Colonic mucosa (tissue), 4 donors: ENCODE data around the gene ATP5PD. TPM values are rescaled to one million over a fixed set of nuclear protein-coding genes. Genes with fewer than 3 reads are reported as not detected.

Experiments used
- DNase-seq: peaks from one replicate; pipeline ENCODE4 v3.0.0-alpha.2; 2020
- H3K27ac ChIP-seq: fragments of 200-600 bp; one replicate; pipeline ENCODE4 v1.8.0; 2021
- H3K27me3 ChIP-seq: fragments of 200-600 bp; one replicate; pipeline ENCODE4 v1.8.0; 2021
- H3K36me3 ChIP-seq: fragments of 200-600 bp; one replicate; pipeline ENCODE4 v1.8.0; 2021
- H3K4me1 ChIP-seq: fragments of 200-600 bp; one replicate; pipeline ENCODE4 v1.8.0; 2021; ENCODE audit warnings: mild to moderate bottlenecking
- H3K4me3 ChIP-seq: fragments of 200-600 bp; one replicate; pipeline ENCODE4 v1.8.0; 2021
- H3K9ac ChIP-seq, 2 donors: one replicate each; pipeline ENCODE4 v1.7.0; 2013; ENCODE audit warnings: control low read depth in 2 of 2, low read depth in 2 of 2, low read length in 2 of 2
- H3K9me3 ChIP-seq: fragments of 200-600 bp; one replicate; pipeline ENCODE4 v1.8.0; 2021
- intact Hi-C: fragments of 100-400 bp; cut with DNase I; formaldehyde crosslinking; loops from one replicate; pipeline ENCODE4 v1.14.1; 2022
- total RNA-seq, 2 donors: library from RNA; stranded (reverse); fragmentation: NEBNext Ultra II Directional in 1 of 2; extraction: Animal tissue kit (Norgen Biotek cat#: 25700) in 1 of 2; gene quantifications; one replicate each; pipeline ENCODE4 v1.2.1, GENCODE V29; 2021
- TF ChIP-seq, protein P1 (sequence below): fragments of 200-600 bp; IDR thresholded peaks from one replicate; pipeline ENCODE4 v1.8.0; 2022; ENCODE audit warnings: antibody characterized with exemption, mild to moderate bottlenecking
- donor health status: healthy.
- donor health status: DM: no; HTN: no; CAD: no.
- donor health status: DM: no; HTN: no; CAD: no.

ATP5PD gene
- total RNA-seq, 2 donors from 2014 or later, result 302 to 371 TPM

DNA sequence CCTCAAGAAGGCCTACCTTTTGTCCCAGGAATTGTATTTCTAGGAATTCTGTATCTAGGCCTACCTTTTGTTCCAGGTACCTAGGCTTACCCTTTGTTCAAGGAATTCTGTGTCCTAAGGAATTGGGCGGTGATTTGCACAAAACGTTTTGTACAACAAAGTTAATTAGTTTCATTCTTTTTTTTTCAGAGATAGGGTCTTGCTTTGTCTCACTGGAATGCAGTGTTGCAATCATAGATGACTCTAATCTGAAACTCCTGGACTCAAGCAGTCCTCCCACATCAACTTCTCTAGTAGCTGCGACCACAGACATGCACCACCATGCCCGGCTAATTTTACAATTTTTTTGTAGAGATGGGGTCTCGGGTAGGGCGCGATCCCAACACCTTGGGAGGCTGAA is 52.3 kb downstream of the ATP5PD start:
- H3K4me1 ChIP-seq, result no peaks in the 10 kb centered on the region
- DNase-seq, result no peak
- H3K36me3 ChIP-seq, result no peaks in the 10 kb centered on the region
- TF ChIP-seq, protein P1, sequence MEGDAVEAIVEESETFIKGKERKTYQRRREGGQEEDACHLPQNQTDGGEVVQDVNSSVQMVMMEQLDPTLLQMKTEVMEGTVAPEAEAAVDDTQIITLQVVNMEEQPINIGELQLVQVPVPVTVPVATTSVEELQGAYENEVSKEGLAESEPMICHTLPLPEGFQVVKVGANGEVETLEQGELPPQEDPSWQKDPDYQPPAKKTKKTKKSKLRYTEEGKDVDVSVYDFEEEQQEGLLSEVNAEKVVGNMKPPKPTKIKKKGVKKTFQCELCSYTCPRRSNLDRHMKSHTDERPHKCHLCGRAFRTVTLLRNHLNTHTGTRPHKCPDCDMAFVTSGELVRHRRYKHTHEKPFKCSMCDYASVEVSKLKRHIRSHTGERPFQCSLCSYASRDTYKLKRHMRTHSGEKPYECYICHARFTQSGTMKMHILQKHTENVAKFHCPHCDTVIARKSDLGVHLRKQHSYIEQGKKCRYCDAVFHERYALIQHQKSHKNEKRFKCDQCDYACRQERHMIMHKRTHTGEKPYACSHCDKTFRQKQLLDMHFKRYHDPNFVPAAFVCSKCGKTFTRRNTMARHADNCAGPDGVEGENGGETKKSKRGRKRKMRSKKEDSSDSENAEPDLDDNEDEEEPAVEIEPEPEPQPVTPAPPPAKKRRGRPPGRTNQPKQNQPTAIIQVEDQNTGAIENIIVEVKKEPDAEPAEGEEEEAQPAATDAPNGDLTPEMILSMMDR, result no peak
- no peak overlapping the region for H3K4me3 ChIP-seq
- H3K27me3 ChIP-seq, result no peaks in the 10 kb centered on the region
- no peak overlapping the region for H3K9ac ChIP-seq
- H3K9me3 ChIP-seq, result no peaks in the 10 kb centered on the region
- H3K27ac ChIP-seq, result no peak overlapping the region
- intact Hi-C loops, result no loop called here

DNA sequence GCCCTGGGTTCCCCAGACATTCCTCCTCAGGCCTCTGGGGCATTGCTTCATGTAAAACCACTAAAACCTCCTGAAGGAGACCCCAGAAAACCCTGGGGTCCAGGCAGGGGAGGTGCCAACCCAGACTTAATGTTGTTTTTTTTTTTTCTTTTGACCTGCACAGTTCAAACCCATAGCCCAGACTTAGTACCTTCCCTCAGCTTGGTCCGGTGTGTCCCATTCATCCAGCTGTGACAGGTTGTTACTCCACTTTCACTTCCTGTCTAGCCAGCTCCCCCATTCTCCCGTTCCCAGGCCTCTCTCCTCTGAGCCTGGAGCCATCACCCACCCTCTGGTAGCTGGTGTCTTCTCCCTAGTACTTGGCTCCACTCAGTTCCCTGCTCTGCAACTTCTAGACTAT is 54.5 kb downstream of the ATP5PD start:
- no peak for DNase-seq
- H3K4me3 ChIP-seq, result no peak overlapping the region
- H3K27me3 ChIP-seq, result no peaks in the 10 kb centered on the region
- intact Hi-C loops, result no loop called here
- H3K36me3 ChIP-seq, result no peaks in the 10 kb centered on the region
- H3K4me1 ChIP-seq, result peaks cover 3% of the 10 kb centered on the region
- H3K27ac ChIP-seq, result no peak overlapping the region
- H3K9me3 ChIP-seq, result no peaks in the 10 kb centered on the region
- TF ChIP-seq, protein P1, result no peak
- no peak overlapping the region for H3K9ac ChIP-seq

DNA sequence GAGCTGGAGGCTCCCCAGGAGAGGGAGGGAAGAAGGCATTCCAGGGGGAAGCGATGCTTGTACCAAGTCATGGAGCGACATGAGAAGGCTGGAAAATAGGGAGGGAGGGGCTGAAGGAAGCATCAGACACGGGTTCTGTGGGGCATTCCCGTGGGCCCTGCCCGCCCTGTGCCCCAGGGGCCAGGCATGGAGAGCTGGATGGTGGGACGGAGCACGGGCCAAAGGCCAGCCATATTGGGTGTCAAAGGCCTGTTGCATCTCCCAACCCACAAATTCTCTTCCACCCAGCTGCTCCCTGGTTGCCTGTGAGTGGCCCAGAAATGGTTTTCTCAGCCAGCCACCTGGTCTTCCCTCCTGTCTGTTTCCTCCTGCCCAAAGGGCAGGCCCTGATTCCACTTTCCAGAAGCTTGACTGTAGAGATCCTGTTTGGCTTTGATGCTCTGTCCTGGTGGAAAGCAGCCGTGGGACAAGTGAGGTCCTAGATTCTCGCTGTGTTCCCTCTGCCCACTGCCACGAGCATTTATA is 56.1 kb downstream of the ATP5PD start:
- TF ChIP-seq, protein P1, result no peak
- no peak for DNase-seq
- H3K27me3 ChIP-seq, result no peaks in the 10 kb centered on the region
- H3K9ac ChIP-seq, result no peak overlapping the region
- H3K27ac ChIP-seq, result no peak overlapping the region
- intact Hi-C loops, result no loop called here
- no peak overlapping the region for H3K4me3 ChIP-seq
- no peaks in the 10 kb centered on the region for H3K36me3 ChIP-seq
- peaks cover 3% of the 10 kb centered on the region for H3K4me1 ChIP-seq
- H3K9me3 ChIP-seq, result no peaks in the 10 kb centered on the region

Other genes with a start within 250 kb of the ATP5PD start
- under 1 TPM; 0.16 to 0.30 TPM for gene GRIN2C, start 187.1 kb downstream of the ATP5PD start, total RNA-seq
- gene FDXR, start 174.0 kb downstream of the ATP5PD start, total RNA-seq, result 10 to 100 TPM; 17.7 to 26.9 TPM
- gene FADS6, start 153.3 kb downstream of the ATP5PD start, total RNA-seq, result 10 to 100 TPM in 1 of 2 donors, under 1 TPM in 1; 0.30 to 18.4 TPM
- under 1 TPM in 1 of 2 donors, not detected in 1; 0.05 TPM for gene USH1G, start 123.7 kb downstream of the ATP5PD start, total RNA-seq
- gene OTOP2, start 122.7 kb downstream of the ATP5PD start, total RNA-seq, result 10 to 100 TPM in 1 of 2 donors, 1 to 10 TPM in 1; 5.7 to 18.4 TPM
- under 1 TPM in 1 of 2 donors, not detected in 1; 0.40 TPM for gene OTOP3, start 111.1 kb downstream of the ATP5PD start, total RNA-seq
- gene HID1, start 74.2 kb downstream of the ATP5PD start, total RNA-seq, result 10 to 100 TPM; 47.8 to 54.8 TPM
- gene CDR2L, start 59.3 kb downstream of the ATP5PD start, total RNA-seq, result 1 to 10 TPM; 3.7 to 4.1 TPM
- gene MRPL58, start 34.3 kb downstream of the ATP5PD start, total RNA-seq, result 10 to 100 TPM; 27.2 to 50.1 TPM
- gene KCTD2, start 256 bp upstream of the ATP5PD start, total RNA-seq, result 10 to 100 TPM; 14.8 to 18.1 TPM
- gene SLC16A5, start 41.0 kb upstream of the ATP5PD start, total RNA-seq, result 10 to 100 TPM; 19.4 to 50.1 TPM
- 10 to 100 TPM; 20.5 to 20.7 TPM for gene ARMC7, start 63.0 kb upstream of the ATP5PD start, total RNA-seq
- gene NT5C, start 84.8 kb upstream of the ATP5PD start, total RNA-seq, result 10 to 100 TPM; 72.3 to 94.9 TPM
- gene JPT1, start 107.5 kb upstream of the ATP5PD start, total RNA-seq, result 100 to 1,000 TPM; 227 to 367 TPM
- gene SUMO2, start 136.0 kb upstream of the ATP5PD start, total RNA-seq, result 100 to 1,000 TPM; 298 to 319 TPM
- gene NUP85, start 158.7 kb upstream of the ATP5PD start, total RNA-seq, result 10 to 100 TPM; 42.2 to 86.8 TPM
- gene GGA3, start 214.6 kb upstream of the ATP5PD start, total RNA-seq, result 10 to 100 TPM; 32.5 to 48.4 TPM
- gene MRPS7, start 214.9 kb upstream of the ATP5PD start, total RNA-seq, result 100 to 1,000 TPM in 1 of 2 donors, 10 to 100 TPM in 1; 62.9 to 118 TPM
- gene MIF4GD, start 224.3 kb upstream of the ATP5PD start, total RNA-seq, result 10 to 100 TPM; 18.5 to 19.2 TPM
- 10 to 100 TPM in 1 of 2 donors, 1 to 10 TPM in 1; 9.8 to 24.8 TPM for gene SLC25A19, start 242.5 kb upstream of the ATP5PD start, total RNA-seq